Measurements from ENCODE around the gene GMEB1.

- TF ChIP-seq POLR2AphosphoS5 (IDR thresholded peaks at IDR 0.05; ENCODE audit: borderline replicate concordance, low read depth, low read length) (no peak), EZH2 (IDR thresholded peaks at IDR 0.05) (no peak)
Measured at GRCh38 chr1:28631713-28632112, 36.9 kb upstream of the GMEB1 start.

All from SK-N-MC (cell line).